ENCODE results near the gene ACBD7. TPM values are rescaled to one million over a fixed set of nuclear protein-coding genes. Genes with fewer than 3 reads are reported as not detected.

Gene ACBD7
- total RNA-seq, 1 experiment from 2014 or later, result 0.63 TPM

DNA sequence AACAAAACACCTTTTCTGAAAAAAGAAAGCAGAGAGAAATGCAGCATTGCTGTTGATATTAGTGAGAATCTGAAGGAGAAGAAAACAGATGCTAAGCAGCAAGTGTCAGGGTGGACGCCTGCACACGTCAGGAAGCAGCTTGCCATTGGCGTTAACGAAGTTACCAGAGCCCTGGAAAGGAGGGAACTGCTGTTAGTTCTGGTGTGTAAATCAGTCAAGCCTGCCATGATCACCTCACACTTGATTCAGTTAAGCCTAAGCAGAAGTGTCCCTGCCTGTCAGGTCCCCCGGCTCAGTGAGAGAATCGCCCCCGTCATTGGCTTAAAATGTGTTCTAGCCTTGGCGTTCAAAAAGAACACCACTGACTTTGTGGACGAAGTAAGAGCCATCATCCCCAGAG lies 14.9 kb upstream of the ACBD7 start:
- H3K27me3 ChIP-seq (ENCODE audit: low read length), result no peaks in the 10 kb centered on the region
- peaks cover 39% of the 10 kb centered on the region for H3K79me2 ChIP-seq (ENCODE audit: low read length)
- no peaks in the 10 kb centered on the region for H3K9me2 ChIP-seq (replicated peaks; ENCODE audit: insufficient read depth, low read length)
- no peak overlapping the region for H3K4me2 ChIP-seq (ENCODE audit: low read depth, low read length, poor library complexity, severe bottlenecking)
- H3K27ac ChIP-seq (ENCODE audit: low read length), result no peak overlapping the region
- H3K36me3 ChIP-seq (ENCODE audit: insufficient read depth, low read length), result peaks cover 27% of the 10 kb centered on the region; the same call in 1 of the 2 replicates
- H4K20me1 ChIP-seq (ENCODE audit: insufficient read depth, low read depth, low read length), result peaks cover 27% of the 10 kb centered on the region
- no peak overlapping the region for H3K4me3 ChIP-seq (ENCODE audit: low read length)
- no peak for DNase-seq
- no peak overlapping the region for H2AFZ ChIP-seq (ENCODE audit: low read length)
- no peaks in the 10 kb centered on the region for H3K9me3 ChIP-seq (ENCODE audit: low read length)
- no peak overlapping the region for H3K9ac ChIP-seq (ENCODE audit: low read length)
- H3K4me1 ChIP-seq (ENCODE audit: low read length), result peaks cover 18% of the 10 kb centered on the region

DNA sequence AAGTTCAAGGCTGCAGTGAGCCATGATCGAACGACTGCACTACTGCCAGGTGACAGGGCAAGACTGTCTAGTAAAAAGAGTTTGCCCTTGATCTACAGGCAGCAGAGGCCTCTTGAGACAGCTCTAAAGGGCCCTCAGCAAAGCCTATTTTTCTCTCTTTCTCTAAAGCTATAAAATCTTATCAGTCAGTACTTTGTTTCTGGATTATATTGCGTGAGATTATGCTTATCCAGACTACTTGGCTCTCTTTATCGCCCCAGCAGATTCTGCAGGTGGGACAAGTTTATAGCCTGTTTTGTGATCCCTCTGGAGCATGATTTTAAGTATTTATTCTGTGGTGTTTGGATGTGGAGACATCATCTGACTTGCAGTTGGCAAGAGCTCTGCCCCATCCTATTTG lies 11.3 kb upstream of the ACBD7 start:
- no peaks in the 10 kb centered on the region for H3K9me2 ChIP-seq (replicated peaks; ENCODE audit: insufficient read depth, low read length)
- peaks cover 19% of the 10 kb centered on the region for H3K4me1 ChIP-seq (ENCODE audit: low read length)
- no peak overlapping the region for H2AFZ ChIP-seq (ENCODE audit: low read length)
- H4K20me1 ChIP-seq (ENCODE audit: insufficient read depth, low read depth, low read length), result peaks cover 27% of the 10 kb centered on the region
- H3K79me2 ChIP-seq (ENCODE audit: low read length), result peaks cover 50% of the 10 kb centered on the region
- H3K4me3 ChIP-seq (ENCODE audit: low read length), result no peak overlapping the region
- no peaks in the 10 kb centered on the region; the same call in 1 of the 2 replicates for H3K27me3 ChIP-seq (ENCODE audit: low read length)
- no peaks in the 10 kb centered on the region for H3K9me3 ChIP-seq (ENCODE audit: low read length)
- no peak overlapping the region for H3K4me2 ChIP-seq (ENCODE audit: low read depth, low read length, poor library complexity, severe bottlenecking)
- H3K9ac ChIP-seq (ENCODE audit: low read length), result no peak overlapping the region
- peaks cover 22% of the 10 kb centered on the region; the same call in 1 of the 2 replicates for H3K36me3 ChIP-seq (ENCODE audit: insufficient read depth, low read length)
- no peak for DNase-seq
- no peak overlapping the region for H3K27ac ChIP-seq (ENCODE audit: low read length)

DNA sequence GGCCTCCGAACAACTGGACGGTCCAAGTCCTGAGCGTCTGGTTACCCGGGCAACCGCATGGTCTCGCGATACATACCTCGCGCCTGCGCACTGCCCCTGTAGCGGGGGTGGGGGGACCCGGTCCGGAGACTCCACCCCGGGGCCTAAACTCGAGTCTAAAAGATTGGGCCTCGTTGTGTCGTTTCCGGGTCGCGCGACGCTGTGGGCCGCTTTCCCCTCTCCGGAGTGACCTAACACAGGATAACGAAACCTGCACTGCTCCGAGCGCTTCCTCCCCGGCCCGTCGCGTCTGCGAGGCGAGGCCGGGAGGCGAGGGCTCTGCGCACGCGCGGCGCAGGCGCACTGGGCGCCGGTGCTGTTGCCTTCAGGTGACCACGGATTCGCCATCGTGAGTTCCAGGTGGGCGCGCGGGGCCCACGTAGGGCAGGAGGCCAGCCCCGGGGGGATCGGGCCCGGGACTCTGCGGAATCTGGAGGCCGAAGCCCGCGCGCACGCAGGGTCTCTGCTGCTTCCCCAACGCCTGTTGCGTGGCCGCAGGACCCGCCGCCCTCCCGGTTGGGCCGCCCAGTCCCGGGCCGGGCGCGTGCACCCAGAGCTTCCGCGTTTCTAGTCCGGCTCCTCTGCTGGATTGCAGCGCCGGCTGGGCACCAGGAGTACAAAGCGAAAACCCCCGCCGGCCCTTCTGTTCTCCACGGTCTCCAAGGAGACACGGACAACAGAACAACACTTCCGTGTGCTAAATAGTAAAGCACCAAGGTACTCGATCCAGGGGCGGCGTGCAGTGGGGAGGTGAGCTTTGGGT lies 8.6 kb upstream of the ACBD7 start, which contains the start of gene RPP38:
TSS of gene RPP38 (plus strand) at position 345 of the 802 bp plus-strand sequence. CDS start 5,960 bp downstream, outside the sequence.
- peak; percentile 98 for DNase-seq
- peak within 1 kb of the TSS; percentile 89 for H3K9ac ChIP-seq (ENCODE audit: low read length)

DNA sequence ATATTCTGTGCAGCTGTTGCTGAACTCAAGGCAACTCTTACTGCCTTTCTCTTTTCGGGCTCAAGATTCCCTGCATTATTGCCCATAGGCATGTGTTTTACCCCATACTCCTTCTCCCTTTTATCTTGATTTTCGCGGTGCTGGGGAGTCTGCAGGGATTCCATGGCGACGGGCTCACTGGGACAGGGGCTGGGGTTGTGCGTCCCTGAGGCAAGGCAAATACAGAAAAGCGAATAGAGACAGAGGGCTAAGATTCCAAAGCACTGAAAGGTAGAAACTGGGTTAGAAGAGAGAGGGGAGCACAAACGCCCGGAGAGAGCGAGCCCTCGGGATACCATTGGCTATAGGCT lies 8.1 kb upstream of the ACBD7 start:
- DNase-seq, result no peak
- Histone ChIP-seq H4K20me1 (ENCODE audit: insufficient read depth, low read depth, low read length) (peaks cover 22% of the 10 kb centered on the region), H3K4me3 (ENCODE audit: low read length) (peak overlapping the region; percentile 94), H3K4me2 (ENCODE audit: low read depth, low read length, poor library complexity, severe bottlenecking) (peak overlapping the region; percentile 96), H3K9me2 (replicated peaks; ENCODE audit: insufficient read depth, low read length) (no peaks in the 10 kb centered on the region), H3K27me3 (ENCODE audit: low read length) (no peaks in the 10 kb centered on the region; the same call in 1 of the 2 replicates), H3K36me3 (ENCODE audit: insufficient read depth, low read length) (peaks cover 10% of the 10 kb centered on the region; the same call in 1 of the 2 replicates), H3K27ac (ENCODE audit: low read length) (no peak overlapping the region), H3K79me2 (ENCODE audit: low read length) (peaks cover 43% of the 10 kb centered on the region), H3K9ac (ENCODE audit: low read length) (peak overlapping the region; percentile 89), H3K4me1 (ENCODE audit: low read length) (peaks cover 19% of the 10 kb centered on the region), H3K9me3 (ENCODE audit: low read length) (no peaks in the 10 kb centered on the region), H2AFZ (ENCODE audit: low read length) (peak overlapping the region; percentile 98)

More for the DNA sequence above, 8.6 kb upstream of the ACBD7 start, which contains the start of gene RPP38:
- Histone ChIP-seq H3K27me3 (ENCODE audit: low read length) (no peaks in the 10 kb centered on the region; the same call in 1 of the 2 replicates), H3K36me3 (ENCODE audit: insufficient read depth, low read length) (peaks cover 10% of the 10 kb centered on the region; the same call in 1 of the 2 replicates), H3K4me2 (ENCODE audit: low read depth, low read length, poor library complexity, severe bottlenecking) (peak within 1 kb of the TSS; percentile 96), H3K9me3 (ENCODE audit: low read length) (no peaks in the 10 kb centered on the region), H3K79me2 (ENCODE audit: low read length) (peaks cover 48% of the 10 kb centered on the region), H4K20me1 (ENCODE audit: insufficient read depth, low read depth, low read length) (peaks cover 27% of the 10 kb centered on the region), H3K4me1 (ENCODE audit: low read length) (peaks cover 19% of the 10 kb centered on the region), H3K27ac (ENCODE audit: low read length) (peak within 1 kb of the TSS; percentile 88), H2AFZ (ENCODE audit: low read length) (peak within 1 kb of the TSS; percentile 98), H3K4me3 (ENCODE audit: low read length) (peak within 1 kb of the TSS; percentile 94), H3K9me2 (replicated peaks; ENCODE audit: insufficient read depth, low read length) (no peaks in the 10 kb centered on the region)

DNA sequence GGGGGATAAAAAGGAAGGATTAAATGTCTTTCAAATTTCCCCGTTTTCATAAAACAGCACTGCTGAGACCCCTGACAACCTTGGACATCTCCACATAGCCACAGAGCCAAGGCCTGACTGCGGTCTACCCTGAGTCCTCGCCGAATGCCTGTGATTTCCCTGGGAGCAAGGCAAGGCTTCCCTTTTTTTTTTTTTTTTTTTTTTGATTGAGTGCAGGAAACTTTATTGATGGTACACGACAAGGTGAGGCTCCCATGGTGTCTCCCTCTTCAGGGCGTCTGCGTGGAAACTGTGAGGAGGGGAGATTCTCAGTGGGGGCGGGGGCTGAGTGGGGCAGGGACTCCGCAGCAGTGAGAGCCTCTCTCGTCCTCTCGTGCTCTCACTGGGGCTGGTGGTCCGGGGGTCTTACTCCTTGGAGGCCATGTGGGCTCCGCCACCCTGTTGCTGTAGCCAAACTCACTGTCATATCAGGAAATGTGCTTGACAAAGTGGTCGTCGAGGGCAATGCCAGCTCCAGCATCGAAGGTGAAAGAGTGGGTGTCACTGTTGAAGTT lies 4.4 kb upstream of the ACBD7 start:
- Histone ChIP-seq H2AFZ (ENCODE audit: low read length) (no peak overlapping the region), H3K9me3 (ENCODE audit: low read length) (no peaks in the 10 kb centered on the region), H4K20me1 (ENCODE audit: insufficient read depth, low read depth, low read length) (no peaks in the 10 kb centered on the region), H3K4me2 (ENCODE audit: low read depth, low read length, poor library complexity, severe bottlenecking) (no peak overlapping the region), H3K9ac (ENCODE audit: low read length) (no peak overlapping the region), H3K36me3 (ENCODE audit: insufficient read depth, low read length) (no peaks in the 10 kb centered on the region), H3K27ac (ENCODE audit: low read length) (no peak overlapping the region), H3K27me3 (ENCODE audit: low read length) (no peaks in the 10 kb centered on the region; the same call in 1 of the 2 replicates), H3K4me1 (ENCODE audit: low read length) (peaks cover 12% of the 10 kb centered on the region), H3K79me2 (ENCODE audit: low read length) (peaks cover 6% of the 10 kb centered on the region), H3K4me3 (ENCODE audit: low read length) (no peak overlapping the region), H3K9me2 (replicated peaks; ENCODE audit: insufficient read depth, low read length) (no peaks in the 10 kb centered on the region)
- no peak for DNase-seq

DNA sequence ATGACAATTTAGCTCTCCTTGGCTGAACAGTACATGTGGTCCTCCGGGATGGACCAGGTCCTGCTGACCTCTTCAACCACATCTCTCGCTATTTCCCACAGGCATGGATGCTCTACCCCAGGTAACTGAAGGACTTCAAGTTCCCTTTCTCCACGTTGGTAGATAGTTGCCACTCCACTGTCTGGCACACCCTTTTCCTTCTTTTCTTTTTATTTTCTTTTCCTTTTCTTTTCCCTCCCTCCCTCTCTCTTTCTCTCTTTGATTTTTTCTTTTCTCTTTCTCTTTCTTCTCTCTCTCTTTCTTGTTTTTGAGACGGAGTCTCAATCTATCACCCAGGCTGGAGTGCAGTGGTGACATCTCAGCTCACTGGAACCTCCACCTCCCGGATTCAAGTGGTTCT lies 2.8 kb upstream of the ACBD7 start:
- Histone ChIP-seq H3K9me2 (replicated peaks; ENCODE audit: insufficient read depth, low read length) (no peaks in the 10 kb centered on the region), H3K27me3 (ENCODE audit: low read length) (no peaks in the 10 kb centered on the region; the same call in 1 of the 2 replicates), H3K9me3 (ENCODE audit: low read length) (no peaks in the 10 kb centered on the region), H4K20me1 (ENCODE audit: insufficient read depth, low read depth, low read length) (no peaks in the 10 kb centered on the region), H3K4me1 (ENCODE audit: low read length) (peaks cover 9% of the 10 kb centered on the region), H3K4me2 (ENCODE audit: low read depth, low read length, poor library complexity, severe bottlenecking) (no peak overlapping the region), H3K9ac (ENCODE audit: low read length) (no peak overlapping the region), H3K4me3 (ENCODE audit: low read length) (no peak overlapping the region), H3K36me3 (ENCODE audit: insufficient read depth, low read length) (no peaks in the 10 kb centered on the region), H2AFZ (ENCODE audit: low read length) (no peak overlapping the region), H3K79me2 (ENCODE audit: low read length) (no peaks in the 10 kb centered on the region), H3K27ac (ENCODE audit: low read length) (no peak overlapping the region)
- DNase-seq, result no peak

DNA sequence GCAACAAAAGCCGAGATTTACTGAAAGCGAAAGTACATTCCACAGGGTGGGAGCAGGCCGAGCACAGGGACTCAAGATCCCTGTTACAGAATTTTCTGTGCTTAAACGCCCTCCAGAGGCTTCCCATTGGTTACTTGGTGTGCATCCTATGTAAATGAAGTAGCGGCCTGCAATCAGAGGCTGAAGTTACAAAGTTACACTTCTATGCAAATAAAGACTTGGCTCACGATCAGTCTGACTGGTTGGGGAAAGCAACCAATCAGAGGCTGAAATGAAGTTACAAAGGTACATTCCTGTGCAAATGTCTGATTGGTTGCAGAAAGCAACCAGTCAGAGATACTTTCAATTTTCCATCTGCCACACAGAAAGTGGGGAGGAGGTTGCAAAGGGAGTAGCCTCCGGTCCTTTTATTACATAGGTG lies 4.1 kb downstream of the ACBD7 start:
- H3K9ac ChIP-seq (ENCODE audit: low read length), result no peak overlapping the region
- H3K27me3 ChIP-seq (ENCODE audit: low read length), result no peaks in the 10 kb centered on the region
- no peaks in the 10 kb centered on the region for H3K79me2 ChIP-seq (ENCODE audit: low read length)
- peaks cover 7% of the 10 kb centered on the region for H3K4me1 ChIP-seq (ENCODE audit: low read length)
- H3K4me2 ChIP-seq (ENCODE audit: low read depth, low read length, poor library complexity, severe bottlenecking), result no peak overlapping the region
- H3K36me3 ChIP-seq (ENCODE audit: insufficient read depth, low read length), result no peaks in the 10 kb centered on the region
- no peaks in the 10 kb centered on the region for H3K9me2 ChIP-seq (replicated peaks; ENCODE audit: insufficient read depth, low read length)
- H4K20me1 ChIP-seq (ENCODE audit: insufficient read depth, low read depth, low read length), result no peaks in the 10 kb centered on the region
- no peaks in the 10 kb centered on the region for H3K9me3 ChIP-seq (ENCODE audit: low read length)
- H3K4me3 ChIP-seq (ENCODE audit: low read length), result no peak overlapping the region
- no peak overlapping the region for H2AFZ ChIP-seq (ENCODE audit: low read length)
- DNase-seq, result peak; percentile 57
- no peak overlapping the region for H3K27ac ChIP-seq (ENCODE audit: low read length)

Measured in Karpas-422 (cell line).